Ectodermal cell (in vitro differentiated cells): ENCODE measurements around the gene KCNK13. TPM values are rescaled to one million over a fixed set of nuclear protein-coding genes. Genes with fewer than 3 reads are reported as not detected.
"Not testable (repeated sequence)": the region's sequence is repeated elsewhere in the genome, so short reads cannot be mapped to it uniquely, and the experiment has no call there.

Source experiments
- H3K27ac ChIP-seq: 2 replicates; pipeline ENCODE4 v1.7.0; 2013; ENCODE audit warnings: mild to moderate bottlenecking, low read depth, low read length; ENCODE audit not compliant: insufficient read depth, poor library complexity, severe bottlenecking
- H3K27me3 ChIP-seq: 2 replicates; pipeline ENCODE4 v1.7.0; 2013; ENCODE audit warnings: mild to moderate bottlenecking, low read length; ENCODE audit not compliant: insufficient read depth, control insufficient read depth, poor library complexity, severe bottlenecking
- H3K36me3 ChIP-seq: one replicate; pipeline ENCODE4 v1.7.0; 2013; ENCODE audit warnings: low read length; ENCODE audit not compliant: control insufficient read depth, insufficient read depth
- H3K4me1 ChIP-seq: one replicate; pipeline ENCODE4 v1.7.0; 2013; ENCODE audit warnings: low read length; ENCODE audit not compliant: control insufficient read depth, insufficient read depth
- H3K4me3 ChIP-seq: 2 replicates; pipeline ENCODE4 v1.7.0; 2013; ENCODE audit warnings: low read depth, low read length, control low read depth; ENCODE audit not compliant: insufficient read depth
- H3K9me3 ChIP-seq: 2 replicates; pipeline ENCODE4 v1.7.0; 2013; ENCODE audit warnings: mild to moderate bottlenecking, low read length, moderate library complexity; ENCODE audit not compliant: control insufficient read depth
- WGBS, 2 experiments: methylation state at CpG; one replicate each; pipeline ENCODE4 v1.1.7; 2013; ENCODE audit warnings: missing lambda C conversion rate in 2 of 2; 5-methylcytosine and 5-hydroxymethylcytosine counted together
- polyA plus RNA-seq, 4 experiments: library from polyadenylated mRNA; stranded (reverse); fragments of 50-300 nt; gene quantifications; one replicate each; pipeline ENCODE4 v1.2.3, GENCODE V29; 2013

KCNK13 gene
- polyA plus RNA-seq (2013, experiment 1 of 4): not detected
- polyA plus RNA-seq (2013, experiment 2 of 4): not detected
- not detected for polyA plus RNA-seq (2013, experiment 3 of 4)
- polyA plus RNA-seq (2013, experiment 4 of 4): not detected

- H3K27ac ChIP-seq: no peak within 1 kb of the TSS
- H3K36me3 ChIP-seq: no peaks in the 10 kb centered on the region
- WGBS, 2 experiments: 1% methylated on average over 52 of the region's 52 CpGs
- peak within 1 kb of the TSS; percentile 33 for H3K4me3 ChIP-seq
- H3K27me3 ChIP-seq: peaks cover 85% of the 10 kb centered on the region
- H3K4me1 ChIP-seq: no peaks in the 10 kb centered on the region
- H3K9me3 ChIP-seq: no peaks in the 10 kb centered on the region
Measured at GRCh38 chr14:90061685-90062126, at the start of gene KCNK13. TSS of gene KCNK13 (plus strand) at chr14:90061994. CDS start at chr14:90062206, 212 bp downstream.

GRCh38 chr14:90017371-90017770 lies 44.4 kb upstream of the KCNK13 start:
- Histone ChIP-seq H3K36me3 (peaks cover 18% of the 10 kb centered on the region), H3K4me3 (no peak overlapping the region), H3K27me3 (no peaks in the 10 kb centered on the region), H3K27ac (no peak overlapping the region), H3K4me1 (no peaks in the 10 kb centered on the region), H3K9me3 (no peaks in the 10 kb centered on the region)
- 94 to 96% methylated on average over 4 of the region's 4 CpGs for WGBS, 2 experiments

GRCh38 chr14:90019824-90020523 lies 41.8 kb upstream of the KCNK13 start:
- Histone ChIP-seq H3K27me3 (no peaks in the 10 kb centered on the region), H3K4me3 (no peak overlapping the region), H3K9me3 (no peaks in the 10 kb centered on the region), H3K36me3 (peaks cover 11% of the 10 kb centered on the region), H3K27ac (no peak overlapping the region), H3K4me1 (no peaks in the 10 kb centered on the region)
- WGBS, 2 experiments: 87 to 93% methylated on average over 9 to 11 of the region's 11 CpGs

GRCh38 chr14:90023176-90023896 lies 38.5 kb upstream of the KCNK13 start:
- Histone ChIP-seq H3K27me3 (no peaks in the 10 kb centered on the region), H3K4me1 (no peaks in the 10 kb centered on the region), H3K27ac (no peak overlapping the region), H3K9me3 (no peaks in the 10 kb centered on the region), H3K4me3 (no peak overlapping the region), H3K36me3 (peaks cover 17% of the 10 kb centered on the region)
- WGBS, 2 experiments: 87 to 90% methylated on average over 7 of the region's 7 CpGs

GRCh38 chr14:90024910-90025309 lies 36.9 kb upstream of the KCNK13 start:
- Histone ChIP-seq H3K9me3 (no peaks in the 10 kb centered on the region), H3K4me1 (no peaks in the 10 kb centered on the region), H3K27ac (no peak overlapping the region), H3K27me3 (no peaks in the 10 kb centered on the region), H3K4me3 (no peak overlapping the region), H3K36me3 (peaks cover 12% of the 10 kb centered on the region)
- WGBS, 2 experiments: 91 to 92% methylated on average over 3 of the region's 3 CpGs

- H3K4me3 ChIP-seq, H3K27me3 ChIP-seq, H3K27ac ChIP-seq, H3K9me3 ChIP-seq, H3K4me1 ChIP-seq: not testable (repeated sequence)
- WGBS, 2 experiments: 80 to 100% methylated on average over 1 to 2 of the region's 4 CpGs
- peaks cover 17% of the 10 kb centered on the region for H3K36me3 ChIP-seq
Measured at GRCh38 chr14:90026608-90027007, 35.2 kb upstream of the KCNK13 start.

GRCh38 chr14:90027842-90028241 lies 34.0 kb upstream of the KCNK13 start:
- Histone ChIP-seq H3K9me3 (no peaks in the 10 kb centered on the region), H3K27ac (no peak overlapping the region), H3K4me1 (no peaks in the 10 kb centered on the region), H3K27me3 (no peaks in the 10 kb centered on the region), H3K4me3 (no peak overlapping the region), H3K36me3 (peaks cover 11% of the 10 kb centered on the region)
- WGBS, 2 experiments: 87 to 95% methylated on average over 1 of the region's 1 CpG

- Histone ChIP-seq H3K27ac (no peak overlapping the region), H3K27me3 (no peaks in the 10 kb centered on the region), H3K36me3 (peaks cover 26% of the 10 kb centered on the region), H3K4me3 (no peak overlapping the region), H3K4me1 (no peaks in the 10 kb centered on the region), H3K9me3 (no peaks in the 10 kb centered on the region)
- 93 to 95% methylated on average over 2 of the region's 2 CpGs for WGBS, 2 experiments
Measured at GRCh38 chr14:90034156-90034555, 27.6 kb upstream of the KCNK13 start.

GRCh38 chr14:90034835-90035525 lies 26.8 kb upstream of the KCNK13 start:
- Histone ChIP-seq H3K4me1 (no peaks in the 10 kb centered on the region), H3K9me3 (no peaks in the 10 kb centered on the region), H3K27me3 (no peaks in the 10 kb centered on the region), H3K36me3 (peaks cover 26% of the 10 kb centered on the region), H3K4me3 (no peak overlapping the region), H3K27ac (no peak overlapping the region)
- 96 to 97% methylated on average over 6 of the region's 6 CpGs for WGBS, 2 experiments
